Keratinocyte (primary cell): Measurements from ENCODE around the gene NBEA. TPM values are rescaled to one million over a fixed set of nuclear protein-coding genes. Genes with fewer than 3 reads are reported as not detected.
A peak's percentile ranks its signal among the peaks of the same experiment; 100 is the strongest.

Source experiments
- DNase-seq: peaks from one replicate; pipeline ENCODE4 v3.0.0-alpha.2; 2011; ENCODE audit warnings: low read depth, missing footprints, low spot score
- FAIRE-seq: peaks from 2 replicates; lab custom pipeline; 2011; peaks lifted over from hg19 to GRCh38; lab: Jason Lieb, UNC
- H2AFZ ChIP-seq: 2 replicates; pipeline ENCODE4 v1.6.0; 2012; ENCODE audit warnings: low read length, control low read depth, inconsistent platforms; ENCODE audit not compliant: control insufficient read depth
- H3K27ac ChIP-seq: 2 replicates; pipeline ENCODE4 v1.5.1; 2011; ENCODE audit warnings: low read length; ENCODE audit not compliant: control insufficient read depth, insufficient read depth
- H3K27me3 ChIP-seq: 3 replicates; pipeline ENCODE4 v1.6.0; 2011; ENCODE audit warnings: low read length; ENCODE audit not compliant: control insufficient read depth, insufficient read depth; ENCODE audit errors: extremely low read depth
- H3K36me3 ChIP-seq, 2 experiments: 2 replicates in 1 of 2; 3 replicates in 1 of 2; pipeline ENCODE4 v1.5.1; 2011; ENCODE audit warnings: low read length in 2 of 2, mild to moderate bottlenecking in 1 of 2; ENCODE audit not compliant: control insufficient read depth in 2 of 2, insufficient read depth in 2 of 2; ENCODE audit errors: extremely low read depth in 1 of 2
- H3K4me1 ChIP-seq: 3 replicates; pipeline ENCODE4 v1.5.1; 2011; ENCODE audit warnings: low read length; ENCODE audit not compliant: control insufficient read depth, insufficient read depth; ENCODE audit errors: extremely low read depth
- H3K4me2 ChIP-seq: 3 replicates; pipeline ENCODE4 v1.6.0; 2011; ENCODE audit warnings: low read depth, low read length; ENCODE audit not compliant: control insufficient read depth, insufficient read depth; ENCODE audit errors: extremely low read depth
- H3K4me3 ChIP-seq, 3 experiments: fragments of 200-600 bp in 1 of 3; sonication (generic) in 1 of 3; 2 replicates in 2 of 3; 3 replicates in 1 of 3; pipeline ENCODE4 v1.5.1; 2011 to 2016; ENCODE audit warnings: low read length in 3 of 3, mild to moderate bottlenecking in 3 of 3, control low read depth in 2 of 3, inconsistent platforms in 1 of 3, low read depth in 1 of 3, mixed read lengths in 1 of 3, mixed run types in 1 of 3, moderate library complexity in 1 of 3; ENCODE audit not compliant: control insufficient read depth in 2 of 3, insufficient read depth in 2 of 3; ENCODE audit errors: extremely low read depth in 1 of 3
- H3K79me2 ChIP-seq: 2 replicates; pipeline ENCODE4 v1.6.0; 2012; ENCODE audit warnings: low read length; ENCODE audit not compliant: control insufficient read depth, insufficient read depth
- H3K9ac ChIP-seq: 3 replicates; pipeline ENCODE4 v1.6.0; 2011; ENCODE audit warnings: low read length; ENCODE audit not compliant: control insufficient read depth, insufficient read depth; ENCODE audit errors: extremely low read depth
- H3K9me1 ChIP-seq: 3 replicates; pipeline ENCODE4 v1.6.0; 2011; ENCODE audit warnings: low read length; ENCODE audit not compliant: control insufficient read depth, insufficient read depth; ENCODE audit errors: extremely low read depth
- H3K9me3 ChIP-seq: 2 replicates; pipeline ENCODE4 v1.5.1; 2012; ENCODE audit warnings: low read depth, low read length; ENCODE audit not compliant: control insufficient read depth
- H4K20me1 ChIP-seq: 3 replicates; pipeline ENCODE4 v1.6.0; 2011; ENCODE audit warnings: low read length; ENCODE audit not compliant: control insufficient read depth, insufficient read depth; ENCODE audit errors: extremely low read depth
- EZH2 ChIP-seq: IDR thresholded peaks from one replicate; pipeline ENCODE4 v1.6.1; 2012; ENCODE audit warnings: inconsistent platforms, mild to moderate bottlenecking, low read length, moderate library complexity
- dilution Hi-C: fragments of 300-500 bp; cut with MboI; formaldehyde crosslinking; loops from one replicate; pipeline ENCODE4 v1.7.0; 2020; ENCODE audit warnings: low sequenced_read_pairs; ENCODE audit not compliant: extremely low pct_ligation_motif_present
- polyA plus RNA-seq, 5 experiments: library from polyadenylated mRNA; depleted of rRNA in 3 of 5; stranded (reverse) in 3 of 5; stranded (forward) in 1 of 5; unstranded in 1 of 5; fragments of >200 nt; gene quantifications; 1 replicate in 1 of 5; 2 replicates in 3 of 5; 3 replicates in 1 of 5; pipeline versions ENCODE4 v1.2.1 to v1.2.3, GENCODE V29; 2011 to 2012; ENCODE audit warnings: missing spikeins in 2 of 5, low read depth in 1 of 5, low replicate concordance in 1 of 5
- TF ChIP-seq, protein P1 (sequence below), 3 experiments: IDR thresholded peaks in 1 of 3; conservative IDR thresholded peaks in 1 of 3; optimal IDR thresholded peaks in 1 of 3; 2 replicates in 2 of 3; 3 replicates in 1 of 3; pipeline versions ENCODE3 to v1.5.1; 2011; ENCODE audit warnings: low read length in 3 of 3, mild to moderate bottlenecking in 3 of 3, moderate library complexity in 2 of 3, control low read depth in 1 of 3, inconsistent platforms in 1 of 3; ENCODE audit not compliant: insufficient read depth in 2 of 3; ENCODE audit errors: extremely low read depth in 1 of 3

Gene NBEA
- polyA plus RNA-seq, 1 donor (not counting 4 experiments of a cell fraction or from before 2014, with no cell fraction given), result 0.05 TPM

GRCh38 chr13:34941436-34941834, 635 bp upstream of the NBEA start:
- H3K9ac ChIP-seq, result no peak overlapping the region
- H3K9me1 ChIP-seq, result no peaks in the 10 kb centered on the region
- no peak overlapping the region for H3K27ac ChIP-seq
- FAIRE-seq, result no peak
- peaks cover 20% of the 10 kb centered on the region for H3K27me3 ChIP-seq
- H3K4me2 ChIP-seq, result no peak overlapping the region
- no peaks in the 10 kb centered on the region for H4K20me1 ChIP-seq
- dilution Hi-C loops, result no loop called here
- no peaks in the 10 kb centered on the region for H3K4me1 ChIP-seq
- no peaks in the 10 kb centered on the region for H3K36me3 ChIP-seq
- no peak overlapping the region for H2AFZ ChIP-seq
- no peaks in the 10 kb centered on the region for H3K9me3 ChIP-seq
- no peaks in the 10 kb centered on the region for H3K79me2 ChIP-seq
- no peak overlapping the region for H3K4me3 ChIP-seq
- DNase-seq, result no peak
- TF ChIP-seq, protein P1, sequence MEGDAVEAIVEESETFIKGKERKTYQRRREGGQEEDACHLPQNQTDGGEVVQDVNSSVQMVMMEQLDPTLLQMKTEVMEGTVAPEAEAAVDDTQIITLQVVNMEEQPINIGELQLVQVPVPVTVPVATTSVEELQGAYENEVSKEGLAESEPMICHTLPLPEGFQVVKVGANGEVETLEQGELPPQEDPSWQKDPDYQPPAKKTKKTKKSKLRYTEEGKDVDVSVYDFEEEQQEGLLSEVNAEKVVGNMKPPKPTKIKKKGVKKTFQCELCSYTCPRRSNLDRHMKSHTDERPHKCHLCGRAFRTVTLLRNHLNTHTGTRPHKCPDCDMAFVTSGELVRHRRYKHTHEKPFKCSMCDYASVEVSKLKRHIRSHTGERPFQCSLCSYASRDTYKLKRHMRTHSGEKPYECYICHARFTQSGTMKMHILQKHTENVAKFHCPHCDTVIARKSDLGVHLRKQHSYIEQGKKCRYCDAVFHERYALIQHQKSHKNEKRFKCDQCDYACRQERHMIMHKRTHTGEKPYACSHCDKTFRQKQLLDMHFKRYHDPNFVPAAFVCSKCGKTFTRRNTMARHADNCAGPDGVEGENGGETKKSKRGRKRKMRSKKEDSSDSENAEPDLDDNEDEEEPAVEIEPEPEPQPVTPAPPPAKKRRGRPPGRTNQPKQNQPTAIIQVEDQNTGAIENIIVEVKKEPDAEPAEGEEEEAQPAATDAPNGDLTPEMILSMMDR (optimal IDR thresholded peaks at IDR 0.05 in 1 of 3, IDR thresholded peaks at IDR 0.05 in 1 of 3, conservative IDR thresholded peaks at IDR 0.05 in 1 of 3; ENCODE audit: extremely low read depth in 1 of 3, insufficient read depth in 2 of 3, low read length in 3 of 3), result no peak
- TF ChIP-seq EZH2, result no peak

- DNase-seq, result no peak
Measured at GRCh38 chr13:34942732-34943435, 814 bp downstream of the NBEA start.

More at GRCh38 chr13:34942732-34943435, 814 bp downstream of the NBEA start:
- Histone ChIP-seq H3K9me3 (no peaks in the 10 kb centered on the region), H2AFZ (no peak overlapping the region), H3K4me1 (no peaks in the 10 kb centered on the region), H3K4me2 (no peak overlapping the region), H3K27ac (no peak overlapping the region), H3K9ac (no peak overlapping the region), H3K79me2 (no peaks in the 10 kb centered on the region), H3K4me3 (peak overlapping the region in 2 of 3 experiments; percentile 43 to 49), H3K36me3 (no peaks in the 10 kb centered on the region), H4K20me1 (no peaks in the 10 kb centered on the region), H3K9me1 (no peaks in the 10 kb centered on the region), H3K27me3 (peaks cover 20% of the 10 kb centered on the region)
- no peak for FAIRE-seq
- peak; percentile 88 for TF ChIP-seq EZH2
- TF ChIP-seq, protein P1 (optimal IDR thresholded peaks at IDR 0.05 in 1 of 3, IDR thresholded peaks at IDR 0.05 in 1 of 3, conservative IDR thresholded peaks at IDR 0.05 in 1 of 3; ENCODE audit: extremely low read depth in 1 of 3, insufficient read depth in 2 of 3, low read length in 3 of 3), result no peak
- dilution Hi-C loops, result no loop called here
